Uterus (tissue), 4 donors: ENCODE measurements around the gene ITSN1. TPM values are rescaled to one million over a fixed set of nuclear protein-coding genes. Genes with fewer than 3 reads are reported as not detected.

ENCODE experiments used
- DNase-seq, 2 donors: peaks; one replicate each; pipeline ENCODE4 v3.0.0-alpha.2; 2019 to 2020
- H3K27ac ChIP-seq, 2 donors: fragments of 200-600 bp; sonication (generic); 1 replicate in 1 of 2; 2 replicates in 1 of 2; pipeline ENCODE4 v1.5.1; 2016 to 2018
- H3K27me3 ChIP-seq, 2 donors: fragments of 200-600 bp; sonication (generic); one replicate each; pipeline ENCODE4 v1.5.1; 2018 to 2019; ENCODE audit warnings: control low read depth in 1 of 2
- H3K36me3 ChIP-seq, 2 donors: fragments of 200-600 bp; sonication (generic); one replicate each; pipeline ENCODE4 v1.5.1; 2019; ENCODE audit warnings: control low read depth in 1 of 2
- H3K4me1 ChIP-seq, 2 donors: fragments of 200-600 bp; sonication (generic); one replicate each; pipeline ENCODE4 v1.5.1; 2018 to 2019; ENCODE audit warnings: control low read depth in 1 of 2
- H3K4me3 ChIP-seq, 2 donors: fragments of 200-600 bp; sonication (generic); 1 replicate in 1 of 2; 2 replicates in 1 of 2; pipeline ENCODE4 v1.5.1; 2018 to 2019; ENCODE audit warnings: mild to moderate bottlenecking in 1 of 2
- H3K9me3 ChIP-seq, 2 donors: fragments of 200-600 bp; sonication (generic); one replicate each; pipeline ENCODE4 v1.5.1; 2019; ENCODE audit warnings: control low read depth in 1 of 2
- POLR2A ChIP-seq, 2 donors: fragments of 450-650 bp; IDR thresholded peaks; one replicate each; pipeline ENCODE4 v1.6.1; 2016; ENCODE audit warnings: antibody characterized with exemption in 2 of 2, mild to moderate bottlenecking in 1 of 2, moderate library complexity in 1 of 2
- intact Hi-C: fragments of 100-400 bp; cut with DNase I; formaldehyde crosslinking; loops from one replicate; pipeline ENCODE4 v1.15.1; 2023; ENCODE audit warnings: low total_unique reads
- total RNA-seq, 4 donors: library from RNA; depleted of rRNA in 3 of 4; stranded (reverse); fragments of >200 nt in 3 of 4; gene quantifications; one replicate each; pipeline versions ENCODE4 v1.1.0 to v1.2.4, GENCODE V29; 2014 to 2023
- TF ChIP-seq, protein P1 (sequence below), 4 experiments: fragments of 200-600 bp in 2 of 4; fragments of 450-650 bp in 2 of 4; sonication (generic) in 2 of 4; IDR thresholded peaks; one replicate each; pipeline ENCODE4 v1.5.1; 2016 to 2019; ENCODE audit warnings: antibody characterized with exemption in 4 of 4, mild to moderate bottlenecking in 2 of 4, moderate library complexity in 1 of 4
- donor health status: DM: yes; HTN: yes; CAD: no.

The ITSN1 gene
- total RNA-seq, 4 donors from 2014 or later: 21.8 to 77.4 (median 48.1) TPM

DNA sequence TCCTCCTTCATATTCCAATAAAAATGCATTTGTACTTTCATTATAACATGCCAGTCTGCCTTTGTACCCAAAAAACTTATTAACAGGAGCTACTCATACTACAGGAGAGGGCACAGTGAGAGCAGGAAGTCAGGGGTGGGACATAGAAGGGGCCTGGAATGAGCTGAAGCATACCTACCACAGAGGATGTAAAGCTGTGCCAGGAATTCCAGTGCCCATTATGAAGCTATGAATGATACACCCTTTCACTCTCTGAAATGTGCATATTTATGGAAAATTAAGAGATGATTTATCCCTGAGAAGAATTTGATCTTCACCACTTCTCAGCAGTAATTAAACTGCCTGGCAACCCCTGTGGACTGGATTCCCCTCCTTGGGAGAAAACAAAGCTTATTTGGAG is 207.5 kb downstream of the ITSN1 start:
- intact Hi-C loops: no loop called here
- no peak for DNase-seq
- no peaks in the 10 kb centered on the region for H3K27me3 ChIP-seq
- H3K36me3 ChIP-seq: no peaks in the 10 kb centered on the region
- TF ChIP-seq POLR2A (IDR thresholded peaks at IDR 0.05): no peak
- TF ChIP-seq, protein P1, sequence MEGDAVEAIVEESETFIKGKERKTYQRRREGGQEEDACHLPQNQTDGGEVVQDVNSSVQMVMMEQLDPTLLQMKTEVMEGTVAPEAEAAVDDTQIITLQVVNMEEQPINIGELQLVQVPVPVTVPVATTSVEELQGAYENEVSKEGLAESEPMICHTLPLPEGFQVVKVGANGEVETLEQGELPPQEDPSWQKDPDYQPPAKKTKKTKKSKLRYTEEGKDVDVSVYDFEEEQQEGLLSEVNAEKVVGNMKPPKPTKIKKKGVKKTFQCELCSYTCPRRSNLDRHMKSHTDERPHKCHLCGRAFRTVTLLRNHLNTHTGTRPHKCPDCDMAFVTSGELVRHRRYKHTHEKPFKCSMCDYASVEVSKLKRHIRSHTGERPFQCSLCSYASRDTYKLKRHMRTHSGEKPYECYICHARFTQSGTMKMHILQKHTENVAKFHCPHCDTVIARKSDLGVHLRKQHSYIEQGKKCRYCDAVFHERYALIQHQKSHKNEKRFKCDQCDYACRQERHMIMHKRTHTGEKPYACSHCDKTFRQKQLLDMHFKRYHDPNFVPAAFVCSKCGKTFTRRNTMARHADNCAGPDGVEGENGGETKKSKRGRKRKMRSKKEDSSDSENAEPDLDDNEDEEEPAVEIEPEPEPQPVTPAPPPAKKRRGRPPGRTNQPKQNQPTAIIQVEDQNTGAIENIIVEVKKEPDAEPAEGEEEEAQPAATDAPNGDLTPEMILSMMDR (IDR thresholded peaks at IDR 0.05): no peak
- H3K9me3 ChIP-seq: no peaks in the 10 kb centered on the region
- peaks cover 0 to 1% of the 10 kb centered on the region in 2 donors for H3K4me1 ChIP-seq
- no peak overlapping the region for H3K27ac ChIP-seq
- H3K4me3 ChIP-seq: no peak overlapping the region

DNA sequence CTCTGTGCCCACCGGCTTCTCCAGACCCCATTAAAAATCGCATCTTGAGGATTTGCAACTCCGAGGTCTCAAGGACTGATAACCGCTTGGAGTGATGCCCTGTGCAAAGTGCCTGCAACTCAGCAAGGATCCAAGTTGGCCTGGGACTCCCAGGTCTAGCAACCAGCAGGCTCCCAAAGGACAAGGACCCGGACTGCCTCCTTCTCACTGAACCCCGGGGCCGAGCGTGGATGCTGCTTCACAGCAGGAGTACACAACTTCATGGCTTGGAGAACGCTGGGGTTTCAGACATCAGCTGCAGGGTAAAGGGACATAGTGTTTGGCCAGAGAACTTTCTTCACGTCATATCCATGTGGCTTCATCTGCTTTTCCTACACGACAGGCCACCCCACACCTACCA is 208.1 kb downstream of the ITSN1 start:
- no peak for DNase-seq
- intact Hi-C loops: no loop called here

DNA sequence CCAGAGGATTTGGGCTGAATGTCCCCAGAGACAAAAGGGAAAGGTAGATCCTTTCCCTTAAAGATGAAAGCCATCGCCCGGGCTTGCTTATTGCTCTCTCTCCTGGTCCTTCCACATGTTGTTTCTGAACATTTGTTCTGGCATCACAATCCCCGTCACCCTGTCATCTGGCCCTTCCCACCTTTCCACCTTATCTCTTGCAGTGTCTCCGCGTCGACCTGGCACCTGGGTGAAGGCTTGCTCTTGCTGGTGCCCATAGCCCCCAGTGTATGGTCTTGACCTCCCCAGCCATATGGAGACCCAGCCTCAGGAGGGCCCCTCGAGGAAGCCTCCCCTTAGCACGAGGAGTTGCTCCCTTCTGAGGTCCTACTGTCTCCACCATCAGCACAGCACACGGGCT is 208.7 kb downstream of the ITSN1 start:
- Histone ChIP-seq H3K9me3 (no peaks in the 10 kb centered on the region), H3K36me3 (no peaks in the 10 kb centered on the region), H3K4me3 (no peak overlapping the region), H3K27me3 (no peaks in the 10 kb centered on the region), H3K4me1 (no peaks in the 10 kb centered on the region), H3K27ac (no peak overlapping the region)
- intact Hi-C loops: no loop called here
- no peak for DNase-seq
- no peak for TF ChIP-seq POLR2A (IDR thresholded peaks at IDR 0.05)
- TF ChIP-seq, protein P1 (IDR thresholded peaks at IDR 0.05): no peak

More for the DNA sequence above, 208.1 kb downstream of the ITSN1 start:
- Histone ChIP-seq H3K27ac (no peak overlapping the region), H3K4me3 (no peak overlapping the region), H3K9me3 (no peaks in the 10 kb centered on the region), H3K27me3 (no peaks in the 10 kb centered on the region), H3K36me3 (no peaks in the 10 kb centered on the region), H3K4me1 (no peaks in the 10 kb centered on the region)
- TF ChIP-seq, protein P1 (IDR thresholded peaks at IDR 0.05): no peak
- no peak for TF ChIP-seq POLR2A (IDR thresholded peaks at IDR 0.05)

DNA sequence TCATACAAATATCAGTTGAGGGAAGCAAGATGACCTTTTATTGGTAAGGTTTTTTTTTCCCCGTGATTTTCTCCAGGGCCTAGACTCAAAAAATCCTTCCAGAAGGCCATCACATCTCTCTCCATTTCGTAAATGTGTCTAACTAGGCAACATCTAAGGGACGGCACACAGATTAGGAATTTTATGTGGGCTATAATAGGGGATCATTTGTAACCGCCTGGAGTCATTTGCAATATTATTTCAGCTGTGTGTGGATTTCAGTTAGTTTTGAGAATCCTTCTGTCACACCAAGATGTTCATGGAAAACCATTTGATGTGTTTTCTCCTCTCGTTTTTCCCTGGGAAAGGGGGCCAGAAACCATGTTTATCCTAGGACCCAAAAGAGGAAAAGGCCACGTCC is 210.2 kb downstream of the ITSN1 start:
- Histone ChIP-seq H3K36me3 (no peaks in the 10 kb centered on the region), H3K9me3 (no peaks in the 10 kb centered on the region), H3K27me3 (no peaks in the 10 kb centered on the region), H3K4me1 (no peaks in the 10 kb centered on the region), H3K27ac (no peak overlapping the region), H3K4me3 (no peak overlapping the region)
- intact Hi-C loops: no loop called here
- no peak for DNase-seq
- no peak for TF ChIP-seq POLR2A (IDR thresholded peaks at IDR 0.05)
- TF ChIP-seq, protein P1 (IDR thresholded peaks at IDR 0.05): no peak

DNA sequence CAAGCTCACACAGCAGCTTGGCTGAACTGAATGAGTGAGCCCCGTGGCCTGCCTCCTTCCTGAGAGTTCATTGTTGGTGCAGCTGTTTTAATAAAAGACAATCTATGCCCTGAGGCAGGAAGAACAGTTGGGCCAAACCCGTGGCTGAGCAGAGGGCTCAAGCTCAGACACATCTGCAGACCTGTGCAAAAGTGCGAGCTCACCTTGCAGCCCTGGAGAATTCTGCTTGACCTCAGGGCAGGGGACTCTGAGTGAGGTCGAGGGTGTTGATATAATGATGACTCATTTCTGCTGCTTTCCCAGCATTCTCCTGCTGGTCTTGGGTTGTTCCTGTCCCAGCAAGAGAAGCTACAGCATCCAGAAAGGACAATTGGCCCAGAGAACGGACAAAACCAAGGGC is 212.3 kb downstream of the ITSN1 start:
- H3K27me3 ChIP-seq: no peaks in the 10 kb centered on the region
- H3K27ac ChIP-seq: no peak overlapping the region
- intact Hi-C loops: no loop called here
- H3K9me3 ChIP-seq: no peaks in the 10 kb centered on the region
- H3K4me1 ChIP-seq: no peaks in the 10 kb centered on the region
- no peaks in the 10 kb centered on the region for H3K36me3 ChIP-seq
- no peak for DNase-seq
- H3K4me3 ChIP-seq: no peak overlapping the region
- TF ChIP-seq POLR2A (IDR thresholded peaks at IDR 0.05): no peak
- TF ChIP-seq, protein P1 (IDR thresholded peaks at IDR 0.05): no peak
